Muscle layer of duodenum (tissue), 2 donors: Measurements from ENCODE around the gene GSN.

Experiments used
- H3K27ac ChIP-seq: one replicate; pipeline ENCODE4 v1.7.0; 2013; ENCODE audit warnings: mild to moderate bottlenecking, low read length
- H3K27me3 ChIP-seq: one replicate; pipeline ENCODE4 v1.7.0; 2013; ENCODE audit warnings: low read depth, mild to moderate bottlenecking, control low read depth, low read length
- H3K36me3 ChIP-seq, 2 donors: one replicate each; pipeline ENCODE4 v1.7.0; 2013; ENCODE audit warnings: low read length in 2 of 2, control low read depth in 1 of 2, mild to moderate bottlenecking in 1 of 2; ENCODE audit not compliant: insufficient read depth in 2 of 2, control insufficient read depth in 1 of 2
- H3K4me1 ChIP-seq, 2 donors: one replicate each; pipeline ENCODE4 v1.7.0; 2013; ENCODE audit warnings: low read length in 2 of 2, mild to moderate bottlenecking in 2 of 2, control low read depth in 1 of 2, moderate library complexity in 1 of 2; ENCODE audit not compliant: insufficient read depth in 2 of 2, control insufficient read depth in 1 of 2
- H3K4me3 ChIP-seq, 2 donors: one replicate each; pipeline ENCODE4 v1.7.0; 2013; ENCODE audit warnings: low read length in 2 of 2, low read depth in 1 of 2, mild to moderate bottlenecking in 1 of 2
- H3K9me3 ChIP-seq, 2 donors: one replicate each; pipeline ENCODE4 v1.7.0; 2013; ENCODE audit warnings: low read length in 2 of 2, control low read depth in 1 of 2, mild to moderate bottlenecking in 1 of 2; ENCODE audit not compliant: control insufficient read depth in 1 of 2
- donor health status: healthy.

Gene GSN

DNA sequence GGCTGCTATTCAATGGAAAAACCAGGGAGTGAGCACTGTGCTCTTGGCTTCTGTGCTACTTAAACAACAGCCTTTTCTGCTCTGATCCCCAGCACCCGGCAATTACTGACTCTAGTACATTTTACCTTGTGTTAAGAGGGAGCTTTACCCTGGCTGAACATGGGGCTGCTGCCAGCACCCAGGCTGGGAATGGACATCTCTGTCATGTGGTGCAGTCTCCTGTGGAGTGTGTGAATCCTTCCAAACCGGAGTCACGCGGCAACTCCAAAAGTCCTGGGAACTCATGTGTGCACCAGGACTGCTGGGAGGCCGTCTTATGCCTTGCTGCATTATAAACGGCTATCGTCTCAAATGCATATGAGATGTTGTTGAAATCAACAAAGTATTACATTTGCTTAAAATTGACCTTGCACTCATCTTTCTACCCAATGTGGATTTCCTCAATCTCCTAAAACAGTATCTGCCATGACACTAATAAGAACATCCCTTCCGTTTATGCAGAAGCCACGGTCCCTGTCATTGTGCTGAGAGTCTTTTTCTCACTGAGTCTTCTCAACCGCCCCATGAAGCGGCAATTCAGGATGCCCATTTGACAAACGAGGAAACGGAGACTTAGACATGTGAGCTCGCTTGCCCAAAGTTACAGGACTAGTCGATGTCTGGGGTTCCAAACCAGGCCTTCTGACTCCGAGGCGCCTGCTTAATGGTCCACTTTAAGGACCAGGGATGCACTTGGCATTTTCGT lies 884 bp upstream of the GSN start:
- Histone ChIP-seq H3K4me1 (peaks cover 9 to 47% of the 10 kb centered on the region in 2 donors), H3K9me3 (no peaks in the 10 kb centered on the region), H3K36me3 (peaks cover 0 to under 1% of the 10 kb centered on the region in 2 donors), H3K4me3 (peak overlapping the region; percentile 70 to 90), H3K27ac (peak overlapping the region; percentile 80), H3K27me3 (no peaks in the 10 kb centered on the region)

DNA sequence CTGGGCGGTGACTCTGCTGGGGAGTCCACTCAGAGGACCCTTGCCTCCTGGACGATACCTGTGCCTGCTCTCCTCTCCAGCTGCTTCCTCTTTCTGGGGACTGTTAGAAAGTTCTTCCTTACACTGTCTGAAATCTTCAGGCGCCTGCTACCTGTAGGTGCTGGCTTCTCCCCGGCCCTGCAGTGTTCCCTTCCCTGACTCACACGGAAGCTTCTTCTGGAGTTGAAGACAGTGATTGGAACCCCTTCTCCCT lies 562 bp downstream of the GSN start:
- H3K27ac ChIP-seq, result peak overlapping the region; percentile 92
- peak overlapping the region; percentile 84 to 90 for H3K4me3 ChIP-seq
- no peaks in the 10 kb centered on the region for H3K9me3 ChIP-seq
- H3K36me3 ChIP-seq, result peaks cover 0 to 6% of the 10 kb centered on the region in 2 donors
- H3K27me3 ChIP-seq, result no peaks in the 10 kb centered on the region
- H3K4me1 ChIP-seq, result peaks cover 16 to 52% of the 10 kb centered on the region in 2 donors

DNA sequence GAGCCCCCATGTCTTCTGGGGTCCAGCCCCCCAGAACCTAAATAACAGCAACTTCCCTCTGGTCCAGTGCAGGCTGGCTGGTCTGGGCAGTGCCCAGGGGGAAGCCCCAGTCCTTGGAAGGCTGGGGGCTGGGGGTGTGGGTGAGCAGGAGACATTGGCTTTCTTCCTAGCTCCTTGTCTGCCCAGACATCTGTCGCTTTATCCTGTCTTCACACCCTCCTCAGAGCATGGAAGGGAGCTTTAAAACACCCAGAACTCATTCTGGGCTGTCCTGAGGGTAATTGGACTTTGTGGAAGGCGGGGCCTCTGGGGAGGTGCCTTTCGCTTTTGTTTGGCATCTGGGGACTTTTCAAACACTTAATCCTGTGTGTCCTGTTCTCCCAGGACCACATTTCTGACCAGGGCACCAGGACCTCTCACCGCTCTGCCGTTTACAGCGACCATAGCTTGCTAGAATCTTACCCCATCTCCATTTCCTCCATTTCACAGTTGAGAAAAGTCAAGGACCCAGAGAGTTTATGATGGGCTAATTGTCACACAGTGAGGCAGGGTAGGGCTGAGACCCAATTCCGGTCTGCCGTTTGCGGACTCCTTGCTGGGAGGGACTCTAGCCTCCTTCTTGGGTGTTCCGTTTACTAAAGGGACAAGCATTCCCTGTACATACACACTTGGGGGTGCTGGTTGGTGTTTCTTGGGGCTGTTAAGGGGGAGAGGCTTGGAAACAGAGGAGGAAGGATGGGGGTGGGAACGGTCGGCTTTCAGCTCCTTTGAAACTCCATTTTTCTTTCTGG lies 1.1 kb downstream of the GSN start:
- H3K27ac ChIP-seq, result peak overlapping the region; percentile 92
- H3K27me3 ChIP-seq, result no peaks in the 10 kb centered on the region
- H3K4me1 ChIP-seq, result peaks cover 16 to 56% of the 10 kb centered on the region in 2 donors
- H3K36me3 ChIP-seq, result peaks cover 2 to 6% of the 10 kb centered on the region in 2 donors
- no peaks in the 10 kb centered on the region for H3K9me3 ChIP-seq
- H3K4me3 ChIP-seq, result peak overlapping the region; percentile 84 to 90

DNA sequence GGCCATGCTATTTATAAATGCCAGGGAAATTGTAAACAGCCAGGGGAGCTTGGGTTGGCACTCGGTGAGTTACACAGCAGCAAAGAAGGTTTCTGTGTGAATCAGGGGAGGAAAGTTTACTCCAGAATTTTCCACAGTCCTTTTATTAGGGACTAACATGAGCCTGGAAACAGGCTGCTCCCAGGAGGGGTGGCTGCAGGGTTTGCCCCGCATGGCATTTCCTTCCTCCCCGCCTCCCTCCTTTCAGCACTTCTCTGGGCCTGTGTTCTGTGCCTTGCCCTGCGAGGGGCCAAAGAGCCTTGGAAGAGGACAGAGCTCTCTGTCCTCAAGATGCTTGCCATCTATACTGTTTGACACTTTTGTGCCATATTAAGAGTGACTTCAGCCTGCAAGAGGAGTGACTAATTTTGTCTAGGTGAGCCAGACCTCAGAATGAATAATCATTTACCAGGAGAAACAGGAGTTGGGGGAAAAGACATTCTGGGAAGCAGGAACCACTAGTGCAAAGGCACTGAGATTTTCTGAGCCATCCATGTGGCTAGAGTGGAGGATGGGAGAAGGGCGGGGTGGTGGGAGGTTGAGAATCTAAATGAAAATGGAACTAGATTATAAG lies 1.8 kb downstream of the GSN start:
- Histone ChIP-seq H3K27ac (peak overlapping the region; percentile 92), H3K4me3 (peak overlapping the region; percentile 84 to 90)

DNA sequence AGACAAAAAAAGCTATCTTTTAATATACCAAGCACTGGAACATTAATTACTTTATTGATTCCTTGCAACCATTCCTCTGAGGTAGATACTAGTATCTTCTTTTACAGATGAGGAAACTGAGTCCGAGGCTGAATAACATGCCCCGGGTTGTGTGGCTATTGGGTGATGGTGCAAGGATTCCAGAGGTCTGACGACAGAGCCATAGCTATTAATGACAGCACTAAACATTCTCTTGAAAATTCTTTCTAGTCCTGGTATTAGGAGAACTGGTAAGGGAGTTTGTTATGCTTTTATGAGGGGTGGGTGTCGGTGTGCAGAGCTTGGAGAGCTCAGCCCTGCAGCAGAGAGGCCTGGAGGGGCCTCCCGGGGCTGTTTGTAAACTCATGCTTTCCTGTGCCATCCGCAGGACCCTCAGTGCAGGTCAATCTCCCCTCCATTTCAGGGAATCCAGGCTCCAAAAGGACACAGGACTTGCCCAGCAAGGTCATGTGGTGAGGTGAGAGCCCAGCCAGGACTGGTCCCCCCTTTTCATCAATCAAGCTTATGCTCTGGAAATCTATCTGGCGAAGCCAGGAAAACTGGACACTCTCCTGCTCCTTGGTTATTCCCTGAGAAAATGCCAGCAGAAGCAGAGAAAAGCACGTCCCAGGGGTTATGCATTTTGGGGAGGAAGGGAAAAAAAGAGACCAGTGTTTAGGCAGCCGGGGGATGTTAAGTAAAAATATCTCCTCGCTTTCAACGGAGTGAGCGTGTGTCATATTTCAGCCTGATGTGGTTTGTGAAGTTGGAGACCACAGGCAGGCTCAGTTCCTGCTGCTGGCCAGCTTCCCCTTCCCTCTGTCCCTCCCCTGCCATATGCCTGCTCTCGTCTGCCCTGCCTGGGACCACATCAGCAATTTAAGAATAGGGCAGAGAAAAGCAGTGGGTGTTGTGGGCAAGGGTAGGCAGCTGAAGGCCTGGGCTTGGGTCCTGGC lies 3.7 kb downstream of the GSN start:
- H3K4me3 ChIP-seq, result peak overlapping the region; percentile 30 to 49
- peaks cover 22 to 79% of the 10 kb centered on the region in 2 donors for H3K4me1 ChIP-seq
- no peaks in the 10 kb centered on the region for H3K9me3 ChIP-seq
- peaks cover 6 to 8% of the 10 kb centered on the region in 2 donors for H3K36me3 ChIP-seq
- H3K27ac ChIP-seq, result peak overlapping the region; percentile 92
- no peaks in the 10 kb centered on the region for H3K27me3 ChIP-seq

More for the DNA sequence above, 1.8 kb downstream of the GSN start:
- Histone ChIP-seq H3K9me3 (no peaks in the 10 kb centered on the region), H3K27me3 (no peaks in the 10 kb centered on the region), H3K36me3 (peaks cover 4 to 6% of the 10 kb centered on the region in 2 donors), H3K4me1 (peaks cover 22 to 63% of the 10 kb centered on the region in 2 donors)

DNA sequence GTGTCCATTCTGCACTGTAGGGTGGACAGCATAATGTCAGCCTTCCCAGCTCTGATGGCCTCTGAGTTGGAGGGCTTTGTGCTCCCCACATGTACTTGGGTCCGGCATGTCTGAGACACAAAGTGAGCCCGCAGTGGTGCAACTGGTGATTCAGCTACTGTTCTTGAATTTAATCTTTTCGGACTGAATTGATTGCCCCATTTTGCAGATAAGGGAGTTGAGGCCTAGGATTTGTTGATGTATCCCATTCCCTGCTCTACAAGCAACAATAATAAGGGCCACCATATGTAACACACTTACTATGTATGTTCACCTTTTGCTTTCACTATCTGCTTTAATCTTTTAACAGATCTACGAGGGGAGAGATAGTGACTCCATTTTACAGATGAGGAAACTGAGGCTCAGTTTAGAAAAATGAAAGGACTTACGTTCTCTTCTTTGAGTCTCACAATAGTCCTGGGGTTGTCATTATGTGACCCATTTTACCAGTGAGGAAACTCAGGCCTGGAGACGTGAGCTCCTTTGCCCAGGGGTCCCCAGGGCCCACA lies 4.5 kb downstream of the GSN start:
- H3K4me1 ChIP-seq, result peaks cover 22 to 80% of the 10 kb centered on the region in 2 donors
- no peaks in the 10 kb centered on the region for H3K27me3 ChIP-seq
- H3K27ac ChIP-seq, result peak overlapping the region; percentile 92
- H3K4me3 ChIP-seq, result peak overlapping the region; percentile 30 to 49
- H3K9me3 ChIP-seq, result no peaks in the 10 kb centered on the region
- H3K36me3 ChIP-seq, result peaks cover 6 to 8% of the 10 kb centered on the region in 2 donors

DNA sequence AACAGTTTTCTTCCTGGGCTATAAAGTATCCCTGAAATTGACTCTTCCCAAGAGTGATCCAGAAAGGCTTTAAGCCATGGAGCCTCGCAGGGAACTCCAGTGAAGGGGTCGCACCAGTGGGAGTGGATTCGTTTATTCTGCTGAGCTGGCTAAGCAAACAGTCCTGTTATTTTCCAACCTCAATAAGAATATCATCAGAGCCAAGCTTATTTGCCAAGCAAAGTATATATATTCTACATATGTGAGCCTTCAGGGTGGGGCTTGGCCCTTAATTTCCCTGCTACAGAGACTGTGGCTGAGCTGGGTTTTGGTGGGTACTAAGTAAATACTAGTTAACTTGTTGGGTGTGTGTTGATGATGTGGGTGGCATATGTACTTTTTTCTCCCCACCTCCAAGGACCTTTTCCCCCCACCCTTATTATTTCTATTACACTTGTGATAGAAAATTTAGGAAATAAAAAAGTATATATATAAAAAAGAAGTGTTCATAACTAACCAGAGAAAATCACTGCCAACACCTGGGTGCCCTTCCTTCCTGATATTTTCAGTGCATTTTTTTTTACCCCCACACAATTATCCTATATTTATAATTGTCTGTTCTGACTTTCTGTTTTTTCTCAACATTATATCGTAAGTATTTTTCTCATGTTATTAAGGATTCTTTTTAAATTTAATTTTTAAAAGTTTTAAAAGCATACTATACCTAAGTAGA lies 5.3 kb downstream of the GSN start:
- Histone ChIP-seq H3K4me1 (peaks cover 22 to 87% of the 10 kb centered on the region in 2 donors), H3K27me3 (no peaks in the 10 kb centered on the region), H3K4me3 (peak overlapping the region in 1 of 2 donors; percentile 49), H3K27ac (peak overlapping the region; percentile 92), H3K36me3 (peaks cover 8 to 12% of the 10 kb centered on the region in 2 donors), H3K9me3 (no peaks in the 10 kb centered on the region)

DNA sequence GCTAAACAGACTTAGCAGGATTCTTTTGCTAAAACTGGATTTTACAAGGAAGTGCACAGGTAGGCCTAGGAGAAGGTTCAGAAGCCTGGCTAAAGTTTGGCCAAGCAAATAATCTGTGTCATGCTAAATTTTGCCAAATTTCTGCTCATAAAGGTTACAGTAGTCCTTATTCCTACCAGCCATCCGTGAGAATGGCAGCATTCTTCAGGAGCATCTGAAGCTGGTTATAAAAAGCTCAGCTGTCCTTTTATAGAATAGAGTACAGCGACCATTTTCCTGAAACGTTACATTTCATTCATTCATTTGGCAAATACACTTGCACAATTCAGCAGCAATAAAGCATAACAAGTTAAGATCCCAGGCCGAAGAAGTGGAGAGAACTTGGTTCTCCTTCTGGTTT lies 6.9 kb downstream of the GSN start:
- H3K27me3 ChIP-seq, result no peaks in the 10 kb centered on the region
- H3K27ac ChIP-seq, result no peak overlapping the region
- peak overlapping the region in 1 of 2 donors; percentile 5 for H3K4me3 ChIP-seq
- H3K4me1 ChIP-seq, result peaks cover 31 to 97% of the 10 kb centered on the region in 2 donors
- no peaks in the 10 kb centered on the region for H3K9me3 ChIP-seq
- peaks cover 8 to 12% of the 10 kb centered on the region in 2 donors for H3K36me3 ChIP-seq

DNA sequence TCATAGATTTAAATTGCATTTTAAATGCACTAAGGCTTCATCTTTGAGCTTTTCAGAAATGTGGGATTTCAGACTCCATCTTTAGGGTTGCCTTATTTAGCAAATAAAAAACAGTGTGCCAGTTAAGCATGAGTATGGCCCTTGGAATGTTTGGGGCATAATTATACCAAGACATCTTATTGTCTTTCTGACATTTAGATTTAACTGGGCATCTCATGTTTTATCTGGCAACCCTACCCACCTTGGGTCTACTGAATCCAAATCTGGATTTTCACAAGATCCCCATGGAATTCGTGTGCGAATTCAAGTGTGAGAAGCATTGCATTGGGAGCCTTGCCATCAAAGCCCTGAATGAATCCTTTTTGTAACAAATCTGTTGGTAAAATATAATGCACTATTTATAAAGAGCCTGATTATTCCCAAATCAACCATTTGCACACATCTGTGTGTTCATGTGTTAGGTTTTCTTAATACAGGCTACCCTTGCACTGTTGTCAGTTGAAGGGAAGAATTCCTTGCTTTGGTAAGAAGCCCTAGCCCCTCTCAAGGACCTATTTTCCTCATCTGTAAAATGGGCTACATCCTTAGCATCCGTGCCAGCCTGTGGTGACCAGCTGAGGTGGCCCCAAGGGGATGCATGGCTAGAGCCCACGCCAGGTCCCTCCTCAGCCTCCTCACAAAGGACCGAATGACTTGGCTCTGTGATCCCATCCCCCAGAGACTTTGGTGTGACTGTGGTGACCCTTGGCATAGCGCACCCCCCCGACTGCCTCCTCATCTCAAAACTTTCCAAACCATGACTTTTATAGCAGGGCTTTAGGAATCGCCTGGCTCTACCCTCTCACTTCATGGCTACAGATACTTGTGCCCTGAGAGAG lies 8.1 kb downstream of the GSN start:
- Histone ChIP-seq H3K36me3 (peaks cover 8 to 12% of the 10 kb centered on the region in 2 donors), H3K4me3 (no peak overlapping the region), H3K27ac (peak overlapping the region; percentile 90), H3K4me1 (peaks cover 34 to 97% of the 10 kb centered on the region in 2 donors), H3K9me3 (no peaks in the 10 kb centered on the region), H3K27me3 (no peaks in the 10 kb centered on the region)
